HG02610 (cell line): ENCODE results near the gene DNAJC5.

Experiments used
- ATAC-seq: cut with Tn5 transposase; IDR thresholded peaks from one replicate; pipeline ENCODE4 v1.9.1; 2021; ENCODE audit warnings: mild to moderate bottlenecking, moderate library complexity; ENCODE audit not compliant: unreplicated experiment

DNAJC5 gene

GRCh38 chr20:63939061-63939935, 44.4 kb downstream of the DNAJC5 start:
- no peak for ATAC-seq

GRCh38 chr20:63940071-63940471, 45.1 kb downstream of the DNAJC5 start:
- ATAC-seq = no peak

- no peak for ATAC-seq
These were observed 45.7 kb downstream of the DNAJC5 start for GRCh38 chr20:63940472-63941266.

GRCh38 chr20:63941282-63942081, 46.6 kb downstream of the DNAJC5 start:
- ATAC-seq = no peak

- no peak for ATAC-seq
These were observed 47.5 kb downstream of the DNAJC5 start for GRCh38 chr20:63942250-63942951.

- no peak for ATAC-seq
These were observed 48.3 kb downstream of the DNAJC5 start for GRCh38 chr20:63942969-63943807.

- ATAC-seq = no peak
These were observed 48.8 kb downstream of the DNAJC5 start for GRCh38 chr20:63943808-63944077.

- ATAC-seq = no peak
These were observed 49.4 kb downstream of the DNAJC5 start for GRCh38 chr20:63944078-63944941.

- no peak for ATAC-seq
These were observed 50.2 kb downstream of the DNAJC5 start for GRCh38 chr20:63945031-63945658.

- ATAC-seq = no peak
These were observed 51.3 kb downstream of the DNAJC5 start for GRCh38 chr20:63945921-63946920.

- no peak for ATAC-seq
These were observed 52.2 kb downstream of the DNAJC5 start for GRCh38 chr20:63946986-63947637.

GRCh38 chr20:63947638-63948456, 52.9 kb downstream of the DNAJC5 start:
- ATAC-seq = no peak

- no peak for ATAC-seq
These were observed 55.9 kb downstream of the DNAJC5 start for GRCh38 chr20:63950701-63951397.

- ATAC-seq = no peak
These were observed 56.7 kb downstream of the DNAJC5 start for GRCh38 chr20:63951398-63952209.

GRCh38 chr20:63952210-63952535, 57.2 kb downstream of the DNAJC5 start:
- ATAC-seq = no peak
